Psoas muscle (tissue), 8 donors: ENCODE results near the gene DSC1. TPM values are rescaled to one million over a fixed set of nuclear protein-coding genes. Genes with fewer than 3 reads are reported as not detected.

Experiments used
- ATAC-seq, 4 donors: fragments of 200-7000 bp; cut with Tn5 transposase; one replicate each; pipeline ENCODE4 v1.9.1; 2020; ENCODE audit warnings: moderate library complexity in 3 of 4, mild to moderate bottlenecking in 2 of 4
- DNase-seq, 2 donors: peaks; one replicate each; pipeline ENCODE4 v3.0.0-alpha.2; 2020
- H3K27ac ChIP-seq: fragments of 200-600 bp; one replicate; pipeline ENCODE4 v1.8.0; 2022
- H3K27me3 ChIP-seq, 3 donors: fragments of 200-600 bp in 1 of 3; one replicate each; pipeline versions ENCODE4 v1.6.1 to v1.8.0; 2013 to 2022; ENCODE audit warnings: low read length in 2 of 3, mild to moderate bottlenecking in 2 of 3, moderate library complexity in 1 of 3; ENCODE audit not compliant: insufficient read depth in 3 of 3
- H3K36me3 ChIP-seq, 2 donors: fragments of 200-600 bp in 1 of 2; one replicate each; pipeline versions ENCODE4 v1.6.1 to v1.8.0; 2013 to 2022; ENCODE audit warnings: low read depth in 1 of 2, mild to moderate bottlenecking in 1 of 2, moderate library complexity in 1 of 2; ENCODE audit not compliant: insufficient read depth in 1 of 2
- H3K4me1 ChIP-seq: fragments of 200-600 bp; one replicate; pipeline ENCODE4 v1.8.0; 2022
- H3K4me3 ChIP-seq: fragments of 200-600 bp; one replicate; pipeline ENCODE4 v1.8.0; 2022; ENCODE audit warnings: mild to moderate bottlenecking
- H3K9me3 ChIP-seq: fragments of 200-600 bp; one replicate; pipeline ENCODE4 v1.8.0; 2022
- WGBS, 3 donors: extraction: QIAGEN DNeasy Blood & Tissue Kit; methylation state at CpG; one replicate each; pipeline versions ENCODE4 v1.1.6 to v1.1.7; 2013; 5-methylcytosine and 5-hydroxymethylcytosine counted together
- intact Hi-C, 2 donors: fragments of 100-400 bp; cut with DNase I; formaldehyde crosslinking; loops; one replicate each; pipeline versions ENCODE4 v1.11.0 to v1.14.2; 2022
- polyA plus RNA-seq, 3 donors: library from polyadenylated mRNA; stranded (reverse); fragments of 200-250 nt; gene quantifications; one replicate each; pipeline ENCODE4 v1.2.3, GENCODE V29; 2013
- total RNA-seq, 4 donors: library from RNA; stranded (reverse); fragmentation: NEBNext Ultra II Directional in 2 of 4; extraction: Animal tissue kit (Norgen Biotek cat#: 25700) in 2 of 4; gene quantifications; one replicate each; pipeline versions ENCODE4 v1.2.1 to v1.2.4, GENCODE V29; 2021 to 2023
- TF ChIP-seq, protein P1 (sequence below): fragments of 200-600 bp; IDR thresholded peaks from one replicate; pipeline ENCODE4 v1.8.0; 2022; ENCODE audit warnings: antibody characterized with exemption
- donor health status: healthy with polysubstance abuse.
- donor health status: DM: no; HTN: no; CAD: no; lungs with moderate emphysema.
- donor health status: Bipolar disorder and iron deficiency.
- donor health status: healthy.
- donor health status: DM: yes; HTN: yes; CAD: no.
- donor health status: DM: no; HTN: no; CAD: no.
- donor health status: DM: no; HTN: no; CAD: no.
- donor health status: DM: yes; HTN: yes; CAD: no.

The DSC1 gene
- total and polyA plus RNA-seq, 7 donors, result not detected

DNA sequence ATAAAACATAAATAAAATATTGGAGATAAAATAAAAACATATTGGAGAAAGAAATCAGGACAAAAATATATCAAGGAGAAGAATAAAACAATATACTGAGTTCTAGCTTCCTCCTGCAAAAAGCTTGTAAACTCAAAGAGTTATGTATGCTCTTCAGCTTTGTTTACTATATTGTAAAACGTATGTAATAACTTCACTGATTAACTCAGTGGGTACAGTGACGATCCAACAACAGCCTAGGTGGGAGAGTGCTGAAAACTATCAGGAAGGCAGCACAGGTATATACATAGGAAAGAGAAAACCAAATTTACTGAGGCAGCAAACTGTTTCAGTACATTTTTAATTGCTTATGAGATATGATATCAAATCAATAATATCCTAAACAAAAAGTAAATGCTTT is 68.8 kb downstream of the DSC1 start:
- no peaks in the 10 kb centered on the region for H3K27me3 ChIP-seq
- peaks cover 4% of the 10 kb centered on the region for H3K9me3 ChIP-seq
- no peaks in the 10 kb centered on the region for H3K36me3 ChIP-seq
- intact Hi-C loops, result no loop called here
- WGBS, 3 donors, result 76 to 82% (median 78%) methylated on average over 2 of the region's 2 CpGs
- ATAC-seq (no peak), DNase-seq (no peak)
- no peak overlapping the region for H3K4me3 ChIP-seq
- no peak overlapping the region for H3K27ac ChIP-seq
- H3K4me1 ChIP-seq, result no peaks in the 10 kb centered on the region
- TF ChIP-seq, protein P1, sequence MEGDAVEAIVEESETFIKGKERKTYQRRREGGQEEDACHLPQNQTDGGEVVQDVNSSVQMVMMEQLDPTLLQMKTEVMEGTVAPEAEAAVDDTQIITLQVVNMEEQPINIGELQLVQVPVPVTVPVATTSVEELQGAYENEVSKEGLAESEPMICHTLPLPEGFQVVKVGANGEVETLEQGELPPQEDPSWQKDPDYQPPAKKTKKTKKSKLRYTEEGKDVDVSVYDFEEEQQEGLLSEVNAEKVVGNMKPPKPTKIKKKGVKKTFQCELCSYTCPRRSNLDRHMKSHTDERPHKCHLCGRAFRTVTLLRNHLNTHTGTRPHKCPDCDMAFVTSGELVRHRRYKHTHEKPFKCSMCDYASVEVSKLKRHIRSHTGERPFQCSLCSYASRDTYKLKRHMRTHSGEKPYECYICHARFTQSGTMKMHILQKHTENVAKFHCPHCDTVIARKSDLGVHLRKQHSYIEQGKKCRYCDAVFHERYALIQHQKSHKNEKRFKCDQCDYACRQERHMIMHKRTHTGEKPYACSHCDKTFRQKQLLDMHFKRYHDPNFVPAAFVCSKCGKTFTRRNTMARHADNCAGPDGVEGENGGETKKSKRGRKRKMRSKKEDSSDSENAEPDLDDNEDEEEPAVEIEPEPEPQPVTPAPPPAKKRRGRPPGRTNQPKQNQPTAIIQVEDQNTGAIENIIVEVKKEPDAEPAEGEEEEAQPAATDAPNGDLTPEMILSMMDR, result no peak

DNA sequence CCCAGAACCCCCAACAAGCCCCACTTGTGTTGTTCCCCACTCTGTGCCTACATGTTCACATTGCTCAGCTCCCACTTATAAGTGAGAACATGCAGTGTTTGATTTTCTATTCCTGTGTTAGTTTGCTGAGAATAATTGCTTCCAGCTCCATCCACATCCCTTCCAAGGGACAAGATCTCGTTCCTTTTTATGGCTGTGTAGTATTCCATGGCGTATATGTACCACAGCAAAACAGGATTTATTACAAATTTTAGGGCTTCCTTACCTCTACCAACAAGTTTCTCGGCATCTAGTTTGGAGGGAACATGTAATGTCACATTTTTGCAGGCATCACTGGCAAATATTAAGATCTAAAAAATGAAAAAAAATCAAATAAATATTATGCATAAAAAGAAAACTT is 69.4 kb downstream of the DSC1 start:
- no peak overlapping the region for H3K27ac ChIP-seq
- H3K4me3 ChIP-seq, result no peak overlapping the region
- no peaks in the 10 kb centered on the region for H3K4me1 ChIP-seq
- DNase-seq (no peak), ATAC-seq (no peak)
- intact Hi-C loops, result no loop called here
- peaks cover 4% of the 10 kb centered on the region for H3K9me3 ChIP-seq
- TF ChIP-seq, protein P1, result no peak
- H3K36me3 ChIP-seq, result no peaks in the 10 kb centered on the region
- no peaks in the 10 kb centered on the region for H3K27me3 ChIP-seq
- WGBS, 3 donors, result 89 to 95% (median 93%) methylated on average over 3 of the region's 3 CpGs

DNA sequence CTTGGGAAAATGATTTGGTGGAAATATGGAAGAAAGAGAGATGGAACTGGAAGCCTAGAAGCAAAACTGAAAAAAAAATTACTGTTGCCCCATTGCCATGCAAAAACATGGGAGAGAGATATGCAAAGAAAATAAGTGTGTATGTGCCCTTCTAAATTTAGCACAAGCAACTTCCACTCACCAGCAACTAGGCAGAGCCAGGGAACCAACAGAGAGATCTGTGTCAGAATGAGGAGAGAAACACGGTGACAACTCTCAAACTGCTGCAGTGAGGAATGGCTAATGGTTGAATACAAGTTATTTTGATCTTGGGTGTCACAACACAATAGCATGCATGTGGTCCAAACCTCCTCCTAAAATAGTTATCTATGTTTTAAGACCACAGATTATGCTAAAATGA is 71.3 kb downstream of the DSC1 start:
- Histone ChIP-seq H3K36me3 (no peaks in the 10 kb centered on the region), H3K27ac (no peak overlapping the region), H3K4me1 (no peaks in the 10 kb centered on the region), H3K27me3 (no peaks in the 10 kb centered on the region), H3K4me3 (no peak overlapping the region), H3K9me3 (no peaks in the 10 kb centered on the region)
- 60 to 65% (median 65%) methylated on average over 1 of the region's 1 CpG for WGBS, 3 donors
- ATAC-seq, result no peak
- TF ChIP-seq, protein P1, result no peak
- intact Hi-C loops, result no loop called here
- DNase-seq, result no peak

DNA sequence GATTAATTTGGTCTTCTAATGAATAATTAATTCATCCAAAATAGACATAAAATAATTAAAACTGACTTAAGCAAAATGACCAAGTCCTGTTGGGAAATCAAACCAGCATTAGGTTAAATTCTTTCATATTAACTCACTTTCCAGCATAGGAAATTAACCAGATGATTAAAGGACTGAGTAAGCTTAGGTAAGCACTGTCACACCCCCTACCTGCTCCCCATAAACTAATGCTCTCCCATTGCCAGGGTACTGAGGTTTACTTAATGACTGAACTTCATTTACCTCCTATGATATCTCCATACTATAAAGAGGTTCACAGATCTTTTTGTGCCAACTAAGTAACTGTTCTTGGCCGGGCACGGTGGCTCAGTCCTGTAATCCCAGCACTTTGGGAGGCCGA is 74.1 kb downstream of the DSC1 start:
- H3K36me3 ChIP-seq, result no peaks in the 10 kb centered on the region
- H3K4me1 ChIP-seq, result no peaks in the 10 kb centered on the region
- H3K9me3 ChIP-seq, result no peaks in the 10 kb centered on the region
- no peak overlapping the region for H3K4me3 ChIP-seq
- ATAC-seq, result no peak
- no peak for DNase-seq
- 81 to 90% (median 88%) methylated on average over 3 of the region's 3 CpGs for whole genome bisulfite sequencing, 3 donors
- H3K27me3 ChIP-seq, result no peaks in the 10 kb centered on the region
- intact Hi-C loops, result no loop called here
- H3K27ac ChIP-seq, result no peak overlapping the region
- TF ChIP-seq, protein P1, result no peak

DNA sequence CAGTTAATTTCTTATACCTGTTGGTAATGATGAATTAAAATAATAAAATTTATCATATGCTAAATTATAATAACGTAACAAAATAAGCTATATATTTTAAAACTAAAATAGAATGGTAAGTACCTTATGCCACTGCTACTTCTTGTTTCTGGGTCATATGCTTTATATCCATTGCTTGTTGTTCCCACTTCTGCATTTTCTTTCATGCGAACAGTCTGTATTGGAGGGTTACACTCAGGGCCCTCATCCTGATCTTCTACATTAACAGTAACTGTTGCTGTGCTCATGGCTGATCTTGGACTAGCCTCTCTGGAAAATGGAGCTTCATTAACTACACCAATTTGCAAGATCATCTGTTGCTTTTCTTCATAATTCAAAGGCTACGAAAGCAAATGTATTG is 82.7 kb downstream of the DSC1 start:
- 92 to 96% (median 92%) methylated on average over 3 of the region's 3 CpGs for WGBS, 3 donors
- no peaks in the 10 kb centered on the region for H3K36me3 ChIP-seq
- H3K9me3 ChIP-seq, result no peaks in the 10 kb centered on the region
- no peak overlapping the region for H3K4me3 ChIP-seq
- H3K27ac ChIP-seq, result no peak overlapping the region
- no peaks in the 10 kb centered on the region for H3K27me3 ChIP-seq
- TF ChIP-seq, protein P1, result no peak
- no peaks in the 10 kb centered on the region for H3K4me1 ChIP-seq
- intact Hi-C loops, result no loop called here
- ATAC-seq (no peak), DNase-seq (no peak)
